Chondrocyte (in vitro differentiated cells): Measurements from ENCODE around the gene SHBG. TPM values are rescaled to one million over a fixed set of nuclear protein-coding genes. Genes with fewer than 3 reads are reported as not detected.
A peak's percentile ranks its signal among the peaks of the same experiment; 100 is the strongest.

Experiments used
- DNase-seq: peaks from one replicate; pipeline ENCODE4 v3.0.0; 2021; ENCODE audit warnings: mixed read lengths, low spot score
- H3K27ac Mint-ChIP-seq: one replicate; pipeline ENCODE4 v1.8.0; 2021; ENCODE audit warnings: mild to moderate bottlenecking, moderate library complexity, mixed read lengths; ENCODE audit not compliant: unreplicated experiment
- H3K27me3 Mint-ChIP-seq: 2 replicates; pipeline ENCODE4 v1.8.0; 2021; ENCODE audit warnings: low read depth, mixed read lengths
- H3K36me3 Mint-ChIP-seq: 2 replicates; pipeline ENCODE4 v1.8.0; 2021; ENCODE audit warnings: low read depth, mixed read lengths
- H3K4me1 Mint-ChIP-seq: 2 replicates; pipeline ENCODE4 v1.8.0; 2021; ENCODE audit warnings: low read depth, mild to moderate bottlenecking, mixed read lengths
- H3K4me3 Mint-ChIP-seq: one replicate; pipeline ENCODE4 v1.8.0; 2021; ENCODE audit warnings: mild to moderate bottlenecking, moderate library complexity, mixed read lengths; ENCODE audit not compliant: unreplicated experiment
- H3K9me3 Mint-ChIP-seq: 2 replicates; pipeline ENCODE4 v1.8.0; 2021; ENCODE audit warnings: low read depth, mixed read lengths
- CTCF ChIP-seq: fragments of 200-600 bp; sonication (generic); IDR thresholded peaks from 2 replicates; pipeline ENCODE4 v1.5.0; 2021; ENCODE audit warnings: antibody characterized with exemption, mild to moderate bottlenecking, moderate library complexity
- total RNA-seq: library from RNA; stranded (reverse); gene quantifications from 3 replicates; pipeline ENCODE4 v1.2.1, GENCODE V29; 2021

The SHBG gene
- total RNA-seq, 1 donor from 2014 or later: 1.2 TPM

DNA sequence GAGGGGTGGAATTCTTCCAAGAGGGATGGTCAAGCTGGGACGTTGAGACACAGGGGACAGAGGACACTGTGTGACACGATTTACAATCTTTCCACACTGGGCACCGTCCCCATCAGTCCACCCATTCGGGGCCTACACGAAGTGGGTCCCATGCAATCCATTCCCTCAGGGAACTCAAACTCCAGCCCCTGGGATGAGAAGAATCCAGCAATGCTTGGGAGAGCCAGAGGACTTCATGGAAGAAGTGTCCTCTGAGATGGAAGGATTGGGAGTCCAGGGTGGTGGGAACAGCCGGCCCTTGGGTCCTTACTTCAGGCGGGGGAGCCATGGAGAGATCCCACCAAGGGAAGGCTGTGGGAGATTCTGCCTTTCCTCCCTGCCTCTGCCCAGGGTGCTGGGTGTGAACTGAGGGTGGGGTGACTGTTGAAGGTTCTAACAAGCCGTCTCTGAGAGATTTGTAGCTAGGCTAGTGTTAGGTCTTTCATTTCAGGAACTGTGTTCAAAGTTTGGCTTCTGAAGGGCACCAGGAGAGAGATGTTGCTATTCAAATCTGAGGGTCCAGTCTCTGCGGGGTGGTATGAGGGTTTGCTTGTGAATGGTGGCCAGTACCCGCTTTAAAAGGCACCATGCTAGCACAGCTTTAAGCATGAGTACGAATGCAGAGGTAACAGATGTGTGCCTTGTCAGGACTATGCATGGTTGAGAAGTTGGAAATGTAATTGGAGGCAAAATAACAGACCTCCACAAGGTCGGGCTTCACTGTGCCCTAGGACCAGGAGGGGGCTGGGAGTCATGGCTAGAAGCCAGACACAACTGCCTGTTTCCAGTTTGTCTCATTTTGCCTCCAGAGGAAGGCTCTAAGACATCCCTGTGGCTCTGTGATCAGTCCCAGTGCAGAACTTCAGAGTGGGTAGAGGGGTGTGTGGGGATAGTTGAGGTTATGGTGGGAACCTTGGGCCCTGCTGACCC lies 22.7 kb downstream of the SHBG start:
- no peak for TF ChIP-seq CTCF
- Mint-ChIP-seq H3K36me3 (no peaks in the 10 kb centered on the region), H3K9me3 (no peaks in the 10 kb centered on the region), H3K27ac (no peak overlapping the region), H3K4me3 (peak overlapping the region; percentile 45), H3K27me3 (peaks cover 15% of the 10 kb centered on the region), H3K4me1 (peaks cover 26% of the 10 kb centered on the region)
- no peak for DNase-seq

DNA sequence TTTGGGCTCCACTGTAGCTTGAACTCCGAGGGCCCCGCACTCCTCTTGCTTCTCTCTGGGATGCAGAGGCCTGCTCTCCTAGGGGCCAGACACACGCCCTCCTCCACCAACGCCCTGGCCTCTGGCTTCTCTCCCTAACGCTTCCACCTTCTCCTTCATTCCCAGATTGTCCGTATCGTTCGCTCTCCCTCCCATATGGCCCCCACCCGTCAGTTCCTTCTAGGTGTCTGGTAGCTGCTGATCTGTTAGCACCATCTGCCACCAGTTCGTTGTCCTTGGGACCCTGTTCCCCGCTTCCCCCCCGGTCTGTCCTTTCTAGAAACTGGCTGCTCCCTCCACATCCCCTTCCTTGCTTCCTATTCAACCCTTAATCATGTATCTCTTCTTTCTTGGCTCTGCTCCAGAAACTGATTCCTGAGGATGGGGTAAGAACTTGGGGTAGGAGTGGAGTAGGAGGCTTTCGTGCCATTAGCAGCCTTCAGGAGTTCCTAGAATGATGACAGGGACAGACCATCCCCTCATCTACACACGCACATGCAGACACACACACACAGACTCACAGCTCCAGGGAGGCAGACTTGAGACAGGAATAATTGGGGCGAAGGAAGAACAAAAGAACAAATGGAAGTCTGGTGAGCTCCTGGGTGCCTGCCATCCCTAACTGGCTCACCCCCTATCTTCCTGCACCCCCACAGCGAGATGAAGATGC lies 25.1 kb downstream of the SHBG start:
- TF ChIP-seq CTCF: no peak
- Mint-ChIP-seq H3K4me1 (peaks cover 25% of the 10 kb centered on the region), H3K27me3 (peaks cover 9% of the 10 kb centered on the region), H3K9me3 (no peaks in the 10 kb centered on the region), H3K36me3 (no peaks in the 10 kb centered on the region), H3K27ac (no peak overlapping the region), H3K4me3 (no peak overlapping the region)
- DNase-seq: no peak

- Mint-ChIP-seq H3K9me3 (no peaks in the 10 kb centered on the region), H3K27ac (no peak overlapping the region), H3K4me3 (no peak overlapping the region), H3K27me3 (peaks cover 7% of the 10 kb centered on the region), H3K36me3 (no peaks in the 10 kb centered on the region), H3K4me1 (peaks cover 20% of the 10 kb centered on the region)
- no peak for DNase-seq
- no peak for TF ChIP-seq CTCF
Observed at GRCh38 chr17:7655541-7655840, 25.6 kb downstream of the SHBG start.

DNA sequence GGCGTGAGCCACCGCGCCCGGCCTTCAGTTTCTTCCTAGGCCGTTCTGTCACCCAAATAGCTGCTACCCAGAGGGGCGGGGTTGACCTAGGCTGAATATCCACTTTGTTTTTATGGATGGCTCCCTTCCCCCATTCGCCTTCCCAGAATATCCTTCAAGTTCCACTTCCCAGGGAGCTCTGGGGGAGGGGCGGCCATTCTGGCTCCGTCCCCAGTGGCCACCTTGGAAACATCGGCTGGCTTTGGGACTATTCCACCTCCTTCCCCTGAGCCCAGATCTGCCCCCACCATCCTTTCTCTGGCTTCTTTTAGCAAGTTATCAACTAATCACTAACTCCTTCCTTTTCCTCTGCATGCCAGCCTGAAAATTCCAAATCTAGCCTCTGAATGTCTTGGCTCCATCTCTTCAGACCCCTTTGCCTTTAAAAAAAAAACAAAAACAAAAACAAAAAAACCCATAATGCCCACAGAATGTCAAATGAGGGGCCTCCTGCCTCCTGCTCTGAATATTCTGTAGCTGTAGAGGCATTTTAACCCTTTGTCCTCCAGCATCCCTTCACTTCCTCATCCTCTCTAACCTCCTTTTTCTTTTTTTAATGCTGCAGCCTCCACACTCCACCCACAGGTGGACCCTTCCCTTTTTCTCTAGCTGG lies 27.1 kb downstream of the SHBG start:
- DNase-seq: no peak
- H3K4me1 Mint-ChIP-seq: peaks cover 12% of the 10 kb centered on the region
- no peak overlapping the region for H3K4me3 Mint-ChIP-seq
- H3K9me3 Mint-ChIP-seq: no peaks in the 10 kb centered on the region
- H3K27me3 Mint-ChIP-seq: peaks cover under 1% of the 10 kb centered on the region
- H3K27ac Mint-ChIP-seq: no peak overlapping the region
- peak; percentile 25 for TF ChIP-seq CTCF
- no peaks in the 10 kb centered on the region for H3K36me3 Mint-ChIP-seq

DNA sequence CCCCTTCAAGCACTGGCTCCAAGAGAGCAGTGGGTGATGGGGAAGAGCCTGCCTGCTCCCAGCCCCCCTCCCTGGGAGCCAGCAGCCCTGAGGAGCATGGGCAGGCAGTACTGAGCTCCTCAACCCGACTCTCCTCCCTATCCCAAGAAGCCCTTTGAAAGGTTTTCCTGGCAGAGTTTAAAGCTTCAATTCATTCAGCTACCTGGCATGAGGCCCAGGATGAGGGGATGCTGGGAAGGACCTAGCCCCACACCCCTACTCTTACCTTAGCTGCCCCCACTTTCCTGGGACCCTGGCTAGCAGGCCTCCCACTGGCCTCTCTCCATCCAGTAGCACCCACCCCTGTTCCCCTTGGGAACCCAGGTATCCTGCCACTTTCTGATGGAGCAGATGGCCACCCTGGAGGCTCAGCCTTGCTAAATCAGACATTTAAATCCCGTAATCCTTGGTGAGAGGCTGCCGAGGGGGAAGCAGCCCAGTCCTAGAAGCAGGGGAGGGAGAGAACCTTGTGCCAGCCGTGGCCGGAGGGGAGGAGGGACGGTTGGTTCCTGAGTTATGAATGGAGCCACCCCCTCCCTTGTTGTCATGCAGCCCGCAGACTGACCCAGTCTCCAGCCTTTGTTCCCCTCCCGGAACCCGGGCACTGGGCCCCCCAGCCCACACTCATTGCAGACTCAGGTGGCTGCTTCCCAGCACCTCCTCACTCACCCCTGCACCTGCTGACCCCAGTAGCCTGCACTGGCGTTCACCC lies 37.9 kb downstream of the SHBG start:
- Mint-ChIP-seq H3K9me3 (no peaks in the 10 kb centered on the region), H3K4me1 (no peaks in the 10 kb centered on the region), H3K27me3 (no peaks in the 10 kb centered on the region), H3K4me3 (no peak overlapping the region), H3K36me3 (peaks cover 27% of the 10 kb centered on the region), H3K27ac (no peak overlapping the region)
- DNase-seq: no peak
- no peak for TF ChIP-seq CTCF
